Neural progenitor cell (in vitro differentiated cells): Measurements from ENCODE around the gene TPGS1. TPM values are rescaled to one million over a fixed set of nuclear protein-coding genes. Genes with fewer than 3 reads are reported as not detected.
A peak's percentile ranks its signal among the peaks of the same experiment; 100 is the strongest.

Source experiments
- DNase-seq: peaks from one replicate; pipeline ENCODE4 v3.0.0-alpha.2; 2016; ENCODE audit warnings: low spot score
- H2AFZ ChIP-seq: fragments of 200-600 bp; sonication (generic); replicated peaks from 2 replicates; pipeline ENCODE4 v1.6.1; 2016; ENCODE audit warnings: antibody characterized with exemption
- H3F3A ChIP-seq: fragments of 200-600 bp; sonication (generic); 2 replicates; pipeline ENCODE4 v1.6.1; 2016; ENCODE audit warnings: antibody characterized with exemption, low read depth
- H3K27ac ChIP-seq: fragments of 200-600 bp; sonication (generic); 2 replicates; pipeline ENCODE4 v1.5.1; 2016; ENCODE audit warnings: mild to moderate bottlenecking
- H3K27me3 ChIP-seq: fragments of 200-600 bp; sonication (generic); 2 replicates; pipeline ENCODE4 v1.6.1; 2016; ENCODE audit warnings: mild to moderate bottlenecking, moderate library complexity
- H3K36me3 ChIP-seq: fragments of 200-600 bp; sonication (generic); 2 replicates; pipeline ENCODE4 v1.5.1; 2016
- H3K4me1 ChIP-seq: fragments of 200-600 bp; sonication (generic); 2 replicates; pipeline ENCODE4 v1.6.1; 2016; ENCODE audit warnings: mixed run types
- H3K4me2 ChIP-seq: fragments of 200-600 bp; sonication (generic); 2 replicates; pipeline ENCODE4 v1.6.1; 2016
- H3K4me3 ChIP-seq: fragments of 200-600 bp; sonication (generic); 2 replicates; pipeline ENCODE4 v1.5.1; 2016
- H3K79me2 ChIP-seq: fragments of 200-600 bp; sonication (generic); 2 replicates; pipeline ENCODE4 v1.6.1; 2016; ENCODE audit warnings: low read depth
- H3K9ac ChIP-seq: fragments of 200-600 bp; sonication (generic); 2 replicates; pipeline ENCODE4 v1.6.1; 2016
- H3K9me3 ChIP-seq: fragments of 200-600 bp; sonication (generic); 2 replicates; pipeline ENCODE4 v1.5.1; 2016; ENCODE audit warnings: low read depth
- H4K20me1 ChIP-seq: fragments of 200-600 bp; sonication (generic); 2 replicates; pipeline ENCODE4 v1.6.1; 2016; ENCODE audit warnings: low read depth
- H3K27ac Mint-ChIP-seq: 3 replicates; pipeline ENCODE4 v1.8.0; 2021; ENCODE audit warnings: mixed read lengths
- H3K27me3 Mint-ChIP-seq: 2 replicates; pipeline ENCODE4 v1.8.0; 2022; ENCODE audit warnings: low read depth, mild to moderate bottlenecking, inconsistent platforms, moderate library complexity, mixed read lengths; ENCODE audit not compliant: insufficient read depth
- H3K36me3 Mint-ChIP-seq: 3 replicates; pipeline ENCODE4 v1.8.0; 2021; ENCODE audit warnings: mixed read lengths
- H3K4me1 Mint-ChIP-seq: 3 replicates; pipeline ENCODE4 v1.8.0; 2021; ENCODE audit warnings: mixed read lengths
- H3K4me3 Mint-ChIP-seq: 3 replicates; pipeline ENCODE4 v1.8.0; 2021; ENCODE audit warnings: mild to moderate bottlenecking, moderate library complexity, mixed read lengths
- H3K9me3 Mint-ChIP-seq: 3 replicates; pipeline ENCODE4 v1.8.0; 2020; ENCODE audit warnings: mixed read lengths
- EZH2 ChIP-seq: fragments of 200-600 bp; sonication (generic); IDR thresholded peaks from 2 replicates; pipeline ENCODE4 v1.6.1; 2017; ENCODE audit warnings: antibody characterized with exemption, mild to moderate bottlenecking, moderate library complexity
- EZH2phosphoT487 ChIP-seq: fragments of 200-600 bp; sonication (generic); IDR thresholded peaks from 2 replicates; pipeline ENCODE4 v1.6.1; 2017; ENCODE audit warnings: antibody characterized with exemption
- total RNA-seq: library from RNA; depleted of rRNA; stranded (reverse); fragments of >200 nt; gene quantifications from 2 replicates; pipeline ENCODE4 v1.2.3, GENCODE V29; 2015; ENCODE audit warnings: low replicate concordance
- TF ChIP-seq, protein P1 (sequence below): fragments of 200-600 bp; sonication (generic); IDR thresholded peaks from 2 replicates; pipeline ENCODE4 v1.5.1; 2017; ENCODE audit warnings: antibody characterized with exemption, mild to moderate bottlenecking

Gene TPGS1
- total RNA-seq, 1 donor from 2014 or later: 9.4 TPM

DNA sequence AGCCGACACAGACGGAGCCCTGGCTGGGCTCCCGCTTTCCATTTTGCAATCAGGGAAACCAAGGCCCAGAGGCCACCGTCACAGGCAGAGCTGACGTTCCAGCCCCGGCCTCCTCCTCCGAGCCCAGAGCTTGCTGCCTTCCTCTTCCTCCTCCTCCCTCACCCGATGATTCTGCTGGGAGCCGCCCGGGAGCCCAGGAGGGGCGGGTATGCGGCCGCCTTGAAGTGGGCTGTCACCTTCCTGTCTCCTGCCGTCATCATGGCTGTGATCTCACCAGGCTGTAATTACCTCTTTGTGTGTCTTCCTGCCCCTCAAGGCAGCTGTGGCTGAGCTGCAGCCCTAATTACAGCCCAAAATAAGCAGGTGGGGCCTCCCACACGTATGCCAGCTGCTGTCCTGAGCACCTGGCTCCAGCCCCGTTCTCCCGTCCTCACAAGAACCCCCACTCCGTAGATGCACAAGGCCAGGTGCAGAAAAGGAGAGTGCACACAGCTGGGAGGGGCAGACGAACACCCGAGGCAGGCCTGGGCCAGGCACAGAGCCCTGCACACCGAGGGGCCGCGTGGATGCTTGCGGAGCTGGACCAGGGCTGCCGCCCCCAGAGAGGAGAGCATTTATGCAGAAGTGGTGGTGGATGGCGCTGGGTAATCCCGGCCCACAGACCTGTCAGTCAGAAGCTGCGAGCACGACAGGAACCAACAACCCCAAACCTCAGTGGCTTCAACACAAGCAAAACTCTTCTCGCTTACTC, 4.0 kb downstream of the TPGS1 start:
- DNase-seq: peak; percentile 75
- no peak overlapping the region for H3K27ac ChIP-seq

DNA sequence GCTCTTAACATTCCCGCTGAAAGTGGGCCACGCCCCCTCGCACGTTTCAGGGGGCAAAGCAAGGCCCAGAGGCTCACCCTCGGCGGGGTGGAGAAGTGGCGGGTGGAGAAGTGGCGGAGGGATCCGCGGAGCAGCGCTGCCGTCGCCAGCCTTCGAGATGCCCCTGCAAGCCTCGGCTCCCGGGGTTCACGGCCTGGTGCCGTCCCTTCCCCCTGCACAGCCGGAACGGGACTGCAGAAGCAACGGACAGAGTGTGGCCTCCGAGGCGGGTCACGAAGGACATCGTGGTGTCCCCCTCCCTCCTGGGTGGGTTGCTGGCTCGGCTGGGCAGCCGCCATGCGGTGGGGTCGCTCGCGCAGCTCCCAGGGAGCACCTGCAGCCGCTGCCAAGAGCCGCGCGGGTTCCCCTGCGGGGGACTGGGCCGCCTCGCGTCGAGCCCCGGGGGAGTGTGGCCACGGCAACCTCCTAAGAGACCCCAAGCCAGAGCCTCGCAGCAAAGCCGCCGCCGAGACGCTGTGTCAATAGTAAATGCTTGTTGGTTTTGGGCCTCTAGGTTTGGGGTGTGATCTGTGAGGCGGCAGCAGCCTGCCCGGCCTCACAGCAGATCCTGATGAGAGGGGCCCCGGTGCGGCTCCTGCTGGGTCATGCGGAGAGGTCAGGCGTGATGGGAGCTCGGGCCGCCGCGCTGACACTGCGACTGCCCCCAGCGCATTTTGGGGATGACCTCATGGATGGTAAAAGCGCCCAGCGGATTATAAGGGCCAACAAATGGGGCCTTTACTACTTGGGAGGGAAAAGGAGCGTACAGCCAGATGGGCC, 5.5 kb downstream of the TPGS1 start:
- TF ChIP-seq EZH2: no peak
- TF ChIP-seq, protein P1, sequence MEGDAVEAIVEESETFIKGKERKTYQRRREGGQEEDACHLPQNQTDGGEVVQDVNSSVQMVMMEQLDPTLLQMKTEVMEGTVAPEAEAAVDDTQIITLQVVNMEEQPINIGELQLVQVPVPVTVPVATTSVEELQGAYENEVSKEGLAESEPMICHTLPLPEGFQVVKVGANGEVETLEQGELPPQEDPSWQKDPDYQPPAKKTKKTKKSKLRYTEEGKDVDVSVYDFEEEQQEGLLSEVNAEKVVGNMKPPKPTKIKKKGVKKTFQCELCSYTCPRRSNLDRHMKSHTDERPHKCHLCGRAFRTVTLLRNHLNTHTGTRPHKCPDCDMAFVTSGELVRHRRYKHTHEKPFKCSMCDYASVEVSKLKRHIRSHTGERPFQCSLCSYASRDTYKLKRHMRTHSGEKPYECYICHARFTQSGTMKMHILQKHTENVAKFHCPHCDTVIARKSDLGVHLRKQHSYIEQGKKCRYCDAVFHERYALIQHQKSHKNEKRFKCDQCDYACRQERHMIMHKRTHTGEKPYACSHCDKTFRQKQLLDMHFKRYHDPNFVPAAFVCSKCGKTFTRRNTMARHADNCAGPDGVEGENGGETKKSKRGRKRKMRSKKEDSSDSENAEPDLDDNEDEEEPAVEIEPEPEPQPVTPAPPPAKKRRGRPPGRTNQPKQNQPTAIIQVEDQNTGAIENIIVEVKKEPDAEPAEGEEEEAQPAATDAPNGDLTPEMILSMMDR: no peak
- TF ChIP-seq EZH2phosphoT487: no peak
- no peak for DNase-seq
- Histone ChIP-seq H3K4me3 (no peak overlapping the region), H2AFZ (no peak overlapping the region), H3K9me3 (no peaks in the 10 kb centered on the region), H4K20me1 (peaks cover 16% of the 10 kb centered on the region), H3K4me1 (peaks cover 17% of the 10 kb centered on the region), H3K4me2 (no peak overlapping the region), H3K27ac (peak overlapping the region; percentile 5), H3K79me2 (no peaks in the 10 kb centered on the region), H3F3A (peaks cover 45% of the 10 kb centered on the region), H3K9ac (no peak overlapping the region), H3K36me3 (no peaks in the 10 kb centered on the region), H3K27me3 (no peaks in the 10 kb centered on the region)
- peaks cover 17% of the 10 kb centered on the region for H3K27me3 Mint-ChIP-seq
- H3K27ac Mint-ChIP-seq: no peak overlapping the region
- H3K4me1 Mint-ChIP-seq: peaks cover 49% of the 10 kb centered on the region
- H3K9me3 Mint-ChIP-seq: no peaks in the 10 kb centered on the region
- H3K36me3 Mint-ChIP-seq: peaks cover 14% of the 10 kb centered on the region
- H3K4me3 Mint-ChIP-seq: peak overlapping the region; percentile 38

More for the DNA sequence above, 4.0 kb downstream of the TPGS1 start:
- H3K36me3 Mint-ChIP-seq: peaks cover 14% of the 10 kb centered on the region
- peaks cover 41% of the 10 kb centered on the region for H3K4me1 Mint-ChIP-seq
- Histone ChIP-seq H3K4me1 (peaks cover 19% of the 10 kb centered on the region), H4K20me1 (peaks cover 16% of the 10 kb centered on the region), H3K4me2 (peak overlapping the region; percentile 69), H3F3A (peaks cover 44% of the 10 kb centered on the region), H3K9me3 (no peaks in the 10 kb centered on the region), H3K27me3 (no peaks in the 10 kb centered on the region), H3K4me3 (peak overlapping the region; percentile 25), H3K9ac (no peak overlapping the region), H2AFZ (no peak overlapping the region), H3K79me2 (no peaks in the 10 kb centered on the region), H3K36me3 (no peaks in the 10 kb centered on the region)
- H3K4me3 Mint-ChIP-seq: peak overlapping the region; percentile 46
- H3K27me3 Mint-ChIP-seq: peaks cover 11% of the 10 kb centered on the region
- no peaks in the 10 kb centered on the region for H3K9me3 Mint-ChIP-seq
- TF ChIP-seq, protein P1: no peak
- TF ChIP-seq EZH2 (no peak), EZH2phosphoT487 (no peak)
- peak overlapping the region; percentile 46 for H3K27ac Mint-ChIP-seq

DNA sequence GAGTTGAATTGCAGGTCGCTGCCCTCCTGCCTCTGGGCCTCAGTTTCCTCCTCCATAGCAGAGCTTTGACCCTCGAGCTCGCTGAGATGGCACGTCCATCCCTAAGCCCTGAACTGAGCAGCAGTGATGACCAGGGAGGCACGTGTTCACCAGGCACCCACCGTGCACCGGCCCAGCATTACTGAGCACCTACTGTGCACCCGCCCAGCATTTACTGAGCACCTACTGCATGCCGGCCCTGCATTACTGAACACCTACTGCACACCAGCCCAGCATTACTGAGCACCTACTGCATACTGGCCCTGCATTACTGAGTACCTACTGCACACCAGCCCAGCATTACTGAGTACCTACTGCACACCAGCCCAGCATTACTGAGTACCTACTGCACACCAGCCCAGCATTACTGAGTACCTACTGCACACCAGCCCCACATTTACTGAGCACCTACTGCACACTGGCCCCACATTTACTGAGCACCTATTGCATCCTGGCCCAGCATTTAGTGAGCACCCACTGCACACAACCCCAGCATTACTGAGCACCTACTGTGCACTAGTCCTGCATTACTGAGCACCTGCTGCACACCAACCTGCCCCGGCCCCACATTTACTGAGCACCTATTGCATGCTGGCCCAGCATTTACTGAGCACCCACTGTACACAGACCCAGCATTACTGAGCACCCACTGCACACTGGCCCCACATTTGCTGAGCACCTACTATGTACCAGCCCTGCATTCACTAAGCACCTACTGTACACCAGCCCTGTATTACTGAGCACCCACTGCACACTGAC, 6.3 kb downstream of the TPGS1 start:
- Mint-ChIP-seq H3K4me1 (peaks cover 42% of the 10 kb centered on the region), H3K27ac (no peak overlapping the region), H3K36me3 (peaks cover 14% of the 10 kb centered on the region), H3K27me3 (peaks cover 14% of the 10 kb centered on the region), H3K9me3 (no peaks in the 10 kb centered on the region), H3K4me3 (peak overlapping the region; percentile 26)
- Histone ChIP-seq H4K20me1 (peaks cover 16% of the 10 kb centered on the region), H2AFZ (no peak overlapping the region), H3K9ac (no peak overlapping the region), H3K9me3 (no peaks in the 10 kb centered on the region), H3K27me3 (no peaks in the 10 kb centered on the region), H3K4me2 (no peak overlapping the region), H3K27ac (no peak overlapping the region), H3K36me3 (no peaks in the 10 kb centered on the region), H3F3A (peaks cover 45% of the 10 kb centered on the region), H3K79me2 (no peaks in the 10 kb centered on the region), H3K4me1 (peaks cover 17% of the 10 kb centered on the region), H3K4me3 (no peak overlapping the region)
- TF ChIP-seq, protein P1: no peak
- no peak for TF ChIP-seq EZH2phosphoT487
- TF ChIP-seq EZH2: no peak
- no peak for DNase-seq
